Hepatocyte (in vitro differentiated cells): ENCODE results near the gene DIABLO. TPM values are rescaled to one million over a fixed set of nuclear protein-coding genes. Genes with fewer than 3 reads are reported as not detected.

ENCODE experiments used
- DNase-seq: peaks from one replicate; pipeline ENCODE4 v3.0.0-alpha.2; 2016; ENCODE audit warnings: low spot score
- H2AFZ ChIP-seq: fragments of 200-600 bp; sonication (generic); 2 replicates; pipeline ENCODE4 v1.6.0; 2016; ENCODE audit warnings: antibody characterized with exemption, mild to moderate bottlenecking
- H3K27ac ChIP-seq: fragments of 200-600 bp; sonication (generic); 2 replicates; pipeline ENCODE4 v1.5.1; 2016; ENCODE audit warnings: mild to moderate bottlenecking
- H3K27me3 ChIP-seq: fragments of 200-600 bp; sonication (generic); 2 replicates; pipeline ENCODE4 v1.6.1; 2016
- H3K36me3 ChIP-seq: fragments of 200-600 bp; sonication (generic); replicated peaks from 2 replicates; pipeline ENCODE4 v1.5.1; 2016; ENCODE audit warnings: low read depth; ENCODE audit not compliant: insufficient read depth
- H3K4me1 ChIP-seq: fragments of 200-600 bp; sonication (generic); 2 replicates; pipeline ENCODE4 v1.5.1; 2016; ENCODE audit warnings: mild to moderate bottlenecking, moderate library complexity; ENCODE audit not compliant: insufficient read depth
- H3K4me2 ChIP-seq: fragments of 200-600 bp; sonication (generic); 2 replicates; pipeline ENCODE4 v1.6.0; 2016
- H3K4me3 ChIP-seq: fragments of 200-600 bp; sonication (generic); 2 replicates; pipeline ENCODE4 v1.5.1; 2016; ENCODE audit warnings: mild to moderate bottlenecking
- H3K79me2 ChIP-seq: fragments of 200-600 bp; sonication (generic); 2 replicates; pipeline ENCODE4 v1.6.0; 2017; ENCODE audit warnings: mild to moderate bottlenecking
- H3K9me2 ChIP-seq: fragments of 200-600 bp; sonication (generic); replicated peaks from 2 replicates; pipeline ENCODE4 v1.6.0; 2017; ENCODE audit warnings: mild to moderate bottlenecking; ENCODE audit not compliant: insufficient read depth
- H3K9me3 ChIP-seq: fragments of 200-600 bp; sonication (generic); 2 replicates; pipeline ENCODE4 v1.5.1; 2016; ENCODE audit warnings: low read depth, mild to moderate bottlenecking
- H4K20me1 ChIP-seq: fragments of 200-600 bp; sonication (generic); 2 replicates; pipeline ENCODE4 v1.6.0; 2016; ENCODE audit warnings: mild to moderate bottlenecking; ENCODE audit not compliant: insufficient read depth, poor library complexity, severe bottlenecking
- CTCF ChIP-seq: fragments of 200-600 bp; sonication (generic); IDR thresholded peaks from 2 replicates; pipeline ENCODE4 v1.5.1; 2016; ENCODE audit warnings: antibody characterized with exemption, mild to moderate bottlenecking; ENCODE audit not compliant: poor library complexity
- EZH2 ChIP-seq: fragments of 200-600 bp; sonication (generic); IDR thresholded peaks from 2 replicates; pipeline ENCODE4 v1.6.1; 2016; ENCODE audit warnings: antibody characterized with exemption, mild to moderate bottlenecking, borderline replicate concordance
- EZH2phosphoT487 ChIP-seq: fragments of 200-600 bp; sonication (generic); IDR thresholded peaks from one replicate; pipeline ENCODE4 v1.6.1; 2018; ENCODE audit warnings: antibody characterized with exemption, mild to moderate bottlenecking, low read depth, moderate library complexity; ENCODE audit not compliant: unreplicated experiment, severe bottlenecking
- whole genome bisulfite sequencing: methylation state at CpG from one replicate; pipeline ENCODE4 v1.1.6; 2016; ENCODE audit warnings: low lambda C conversion rate; ENCODE audit errors: missing lambda C conversion rate; 5-methylcytosine and 5-hydroxymethylcytosine counted together
- polyA plus RNA-seq: library from polyadenylated mRNA; unstranded; fragments of >200 nt; fragmentation: Nextera tagmentation; extraction: Ambion mirVana; gene quantifications from 2 replicates; pipeline ENCODE4 v1.2.1, GENCODE V29; 2016
- total RNA-seq: library from RNA; depleted of rRNA; stranded (reverse); fragments of >200 nt; gene quantifications from 2 replicates; pipeline ENCODE4 v1.2.3, GENCODE V29; 2014

DIABLO gene
- total and polyA plus RNA-seq, 2 experiments from 2014 or later: 77.4 to 96.5 TPM

GRCh38 chr12:122194804-122195203 is 31.0 kb downstream of the DIABLO start:
- no peak for DNase-seq
- H3K4me2 ChIP-seq: no peak overlapping the region
- H3K27me3 ChIP-seq: no peaks in the 10 kb centered on the region
- no peak for TF ChIP-seq EZH2phosphoT487
- no peak for TF ChIP-seq EZH2
- TF ChIP-seq CTCF: no peak
- no peak overlapping the region for H3K4me3 ChIP-seq
- no peaks in the 10 kb centered on the region for H3K79me2 ChIP-seq
- no peaks in the 10 kb centered on the region for H3K36me3 ChIP-seq
- H3K9me2 ChIP-seq: no peaks in the 10 kb centered on the region
- 96% methylated on average over 1 of the region's 1 CpG for WGBS
- H3K4me1 ChIP-seq: no peaks in the 10 kb centered on the region
- H3K9me3 ChIP-seq: no peaks in the 10 kb centered on the region
- H2AFZ ChIP-seq: no peak overlapping the region
- H3K27ac ChIP-seq: no peak overlapping the region
- no peaks in the 10 kb centered on the region for H4K20me1 ChIP-seq

DNA sequence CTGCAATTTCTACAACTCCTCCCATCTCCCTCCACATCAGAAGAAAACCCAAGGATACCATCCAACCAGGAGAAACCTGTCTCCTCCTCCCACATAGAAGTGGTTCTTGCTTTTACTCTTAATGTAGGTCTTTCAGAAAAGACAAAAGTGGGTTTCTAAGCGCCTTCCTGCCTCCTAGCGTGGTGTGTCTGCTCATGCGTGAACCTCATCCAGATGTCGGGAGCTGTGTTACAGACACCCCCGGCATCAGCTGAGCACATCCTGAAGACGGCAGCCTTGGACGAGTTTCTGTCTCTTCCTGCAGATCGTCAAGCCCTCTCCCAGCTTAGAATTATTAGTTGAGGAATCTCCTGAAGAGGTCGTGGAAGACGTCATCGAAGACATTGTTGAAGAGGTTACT is 33.4 kb downstream of the DIABLO start:
- no peak overlapping the region for H3K4me3 ChIP-seq
- H3K79me2 ChIP-seq: no peaks in the 10 kb centered on the region
- no peaks in the 10 kb centered on the region for H3K36me3 ChIP-seq
- no peak for DNase-seq
- H3K9me2 ChIP-seq: no peaks in the 10 kb centered on the region
- H3K4me2 ChIP-seq: no peak overlapping the region
- 84% methylated on average over 11 of the region's 11 CpGs for WGBS
- H3K4me1 ChIP-seq: no peaks in the 10 kb centered on the region
- no peak overlapping the region for H2AFZ ChIP-seq
- H3K27me3 ChIP-seq: no peaks in the 10 kb centered on the region
- no peaks in the 10 kb centered on the region for H3K9me3 ChIP-seq
- no peak for TF ChIP-seq EZH2phosphoT487
- no peak for TF ChIP-seq CTCF
- TF ChIP-seq EZH2: no peak
- H4K20me1 ChIP-seq: no peaks in the 10 kb centered on the region
- no peak overlapping the region for H3K27ac ChIP-seq

GRCh38 chr12:122190842-122191668 is 34.8 kb downstream of the DIABLO start:
- no peak overlapping the region for H3K4me2 ChIP-seq
- no peaks in the 10 kb centered on the region for H4K20me1 ChIP-seq
- peak; percentile 69 for TF ChIP-seq CTCF
- no peak for TF ChIP-seq EZH2
- peak; percentile 77 for DNase-seq
- H3K9me3 ChIP-seq: no peaks in the 10 kb centered on the region
- no peak overlapping the region for H3K4me3 ChIP-seq
- H3K36me3 ChIP-seq: no peaks in the 10 kb centered on the region
- no peaks in the 10 kb centered on the region for H3K9me2 ChIP-seq
- no peak overlapping the region for H3K27ac ChIP-seq
- no peaks in the 10 kb centered on the region for H3K4me1 ChIP-seq
- H3K79me2 ChIP-seq: no peaks in the 10 kb centered on the region
- no peak overlapping the region for H2AFZ ChIP-seq
- no peaks in the 10 kb centered on the region for H3K27me3 ChIP-seq
- WGBS: 70% methylated on average over 18 of the region's 18 CpGs
